GM19099 (cell line): Measurements from ENCODE around the gene TGFB2.

Source experiments
- POLR2A ChIP-seq: IDR thresholded peaks from 3 replicates; pipeline ENCODE4 v1.6.1; 2011; ENCODE audit warnings: low read depth; ENCODE audit not compliant: insufficient read length; ENCODE audit errors: extremely low read depth

The TGFB2 gene

GRCh38 chr1:218384581-218384993 lies 39.5 kb downstream of the TGFB2 start:
- no peak for TF ChIP-seq POLR2A

- no peak for TF ChIP-seq POLR2A
Observed at GRCh38 chr1:218388591-218388990, 43.5 kb downstream of the TGFB2 start.

GRCh38 chr1:218390618-218391017 lies 45.5 kb downstream of the TGFB2 start:
- TF ChIP-seq POLR2A: no peak

DNA sequence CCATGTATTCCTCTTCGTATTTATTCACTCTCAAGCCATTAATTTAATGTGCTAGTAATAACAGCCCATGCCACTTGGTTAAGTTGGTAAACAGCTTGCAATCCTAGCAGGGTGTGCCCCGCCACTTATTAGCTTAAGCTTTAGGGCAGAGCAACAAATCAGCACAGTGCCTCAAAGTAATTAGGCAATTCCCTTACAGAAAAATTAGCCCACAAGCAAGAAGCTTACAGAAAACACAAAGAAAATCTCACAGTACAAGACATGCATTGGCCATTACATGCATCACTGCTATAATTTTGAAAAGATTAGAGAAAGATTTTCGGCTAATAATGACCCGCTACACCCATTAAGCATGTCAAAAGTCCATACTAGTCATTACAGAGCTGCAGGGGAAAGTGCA lies 47.6 kb downstream of the TGFB2 start:
- TF ChIP-seq POLR2A: no peak

DNA sequence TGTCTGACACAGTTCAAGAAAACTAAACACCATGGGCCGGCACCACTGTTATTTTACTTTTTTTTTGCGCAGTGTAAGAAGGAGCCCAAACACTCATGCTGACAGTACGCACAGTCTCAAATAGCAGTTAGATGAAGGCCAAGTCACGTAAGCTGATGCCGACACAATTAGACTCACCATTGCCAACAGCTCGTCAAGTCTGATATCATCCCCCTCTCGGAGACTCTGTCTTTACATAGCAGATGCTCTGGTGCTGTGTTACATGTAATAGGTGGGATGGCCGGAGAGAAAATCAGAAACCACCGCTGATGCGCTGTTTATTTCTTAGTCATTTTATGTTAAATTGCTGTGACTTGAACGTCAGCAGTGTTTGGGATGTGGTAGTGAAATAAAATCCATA lies 49.3 kb downstream of the TGFB2 start:
- TF ChIP-seq POLR2A: no peak

DNA sequence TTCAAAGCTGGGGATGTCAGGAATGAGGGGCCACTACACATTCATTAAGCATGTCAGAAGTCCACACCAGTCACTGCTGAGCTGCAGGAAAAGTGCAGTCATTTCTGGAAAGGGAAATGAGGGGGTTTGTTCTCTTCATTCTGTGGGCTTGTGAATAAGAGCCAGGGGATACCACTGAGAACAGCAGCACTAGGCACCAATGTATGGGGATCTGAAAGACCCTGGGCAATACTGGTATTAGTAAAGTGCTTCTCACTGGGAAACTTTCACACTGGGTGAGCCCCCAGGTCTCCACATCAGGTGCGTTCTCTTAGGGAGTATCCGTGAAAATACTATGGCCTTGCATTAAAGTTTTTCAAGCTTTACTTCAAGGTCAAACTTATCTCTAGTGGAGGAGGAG lies 49.9 kb downstream of the TGFB2 start:
- no peak for TF ChIP-seq POLR2A

DNA sequence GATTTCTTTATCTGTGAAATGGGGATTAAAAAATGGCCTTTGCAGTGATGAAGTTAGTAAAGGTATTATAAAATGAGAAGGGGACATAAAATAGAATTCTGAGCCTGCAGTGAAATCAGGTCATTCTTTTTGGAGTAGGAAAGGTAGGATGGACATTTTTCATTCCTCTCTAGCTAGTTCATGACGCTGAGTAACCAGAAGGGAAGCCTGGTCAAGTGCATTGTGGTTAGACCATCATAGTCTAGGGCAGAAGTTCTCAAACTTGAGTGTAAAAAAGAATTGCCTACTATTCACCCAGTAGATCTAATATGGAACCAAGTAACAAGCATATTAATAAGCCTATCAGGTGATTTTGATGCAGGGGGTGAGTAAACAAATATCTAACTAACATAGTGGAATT lies 50.8 kb downstream of the TGFB2 start:
- no peak for TF ChIP-seq POLR2A

- no peak for TF ChIP-seq POLR2A
Observed at GRCh38 chr1:218397752-218398339, 52.7 kb downstream of the TGFB2 start.

GRCh38 chr1:218400624-218401023 lies 55.5 kb downstream of the TGFB2 start:
- TF ChIP-seq POLR2A: no peak

- TF ChIP-seq POLR2A: no peak
Observed at GRCh38 chr1:218401441-218401997, 56.4 kb downstream of the TGFB2 start.

- TF ChIP-seq POLR2A: no peak
Observed at GRCh38 chr1:218401998-218402785, 57.1 kb downstream of the TGFB2 start.

DNA sequence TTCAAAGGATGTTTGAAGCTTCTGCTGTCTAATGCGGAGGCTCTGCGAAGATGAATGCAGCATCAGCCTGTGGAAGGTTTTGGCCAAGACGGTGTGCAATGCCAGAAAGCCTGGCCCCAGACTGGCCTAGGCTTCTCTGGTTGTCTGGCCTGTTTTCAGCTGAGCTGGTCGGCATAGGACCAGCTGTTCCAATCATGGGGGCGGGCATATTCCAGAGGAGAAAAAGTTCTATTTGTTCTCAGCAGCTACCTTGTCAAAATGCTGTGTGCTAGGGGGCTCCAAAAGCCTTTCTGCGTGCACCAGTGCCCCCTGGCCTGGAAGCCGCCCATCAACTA lies 57.6 kb downstream of the TGFB2 start:
- no peak for TF ChIP-seq POLR2A

DNA sequence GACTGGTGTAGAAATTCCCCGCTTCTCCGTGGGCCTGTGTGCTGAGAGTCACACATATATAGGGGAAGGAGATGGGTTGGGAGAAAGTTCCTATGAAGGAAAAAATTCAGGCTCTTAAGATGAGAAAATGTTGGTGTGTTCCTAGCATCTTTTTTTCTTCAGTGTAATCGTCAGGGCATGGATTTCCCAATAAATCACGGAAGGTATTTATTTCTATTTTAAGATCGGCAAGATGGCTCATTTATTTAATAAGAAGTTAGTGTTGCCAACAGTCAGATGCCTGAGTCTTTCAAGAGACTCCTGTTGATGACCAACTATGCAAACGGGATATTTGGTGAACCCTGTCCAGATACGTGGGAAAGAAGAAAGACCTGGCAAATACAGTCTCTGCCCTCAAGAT lies 58.2 kb downstream of the TGFB2 start:
- no peak for TF ChIP-seq POLR2A

DNA sequence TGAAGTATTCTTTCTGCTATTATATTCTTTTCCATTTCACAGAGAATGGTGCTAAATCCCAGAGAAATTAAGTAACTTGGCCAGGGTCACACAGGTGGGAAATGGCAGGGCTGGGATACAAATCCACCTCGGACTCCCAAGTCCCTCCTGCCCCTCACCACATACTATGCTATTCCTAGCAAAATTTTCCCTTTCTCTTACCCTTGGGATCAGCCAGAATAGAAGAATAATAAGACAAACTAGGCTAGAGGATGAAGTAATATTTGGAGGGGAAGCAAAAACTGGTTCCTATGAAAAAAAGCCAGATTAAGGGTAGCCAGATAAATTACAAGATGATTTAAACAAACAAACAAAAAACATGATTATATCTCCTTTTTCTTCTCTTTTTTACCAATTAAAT lies 62.5 kb downstream of the TGFB2 start:
- no peak for TF ChIP-seq POLR2A

GRCh38 chr1:218408135-218408534 lies 63.0 kb downstream of the TGFB2 start:
- TF ChIP-seq POLR2A: no peak

GRCh38 chr1:218408942-218409341 lies 63.8 kb downstream of the TGFB2 start:
- TF ChIP-seq POLR2A: no peak
